CD4-positive, alpha-beta T cell (primary cell): ENCODE measurements around the gene SALL1. TPM values are rescaled to one million over a fixed set of nuclear protein-coding genes. Genes with fewer than 3 reads are reported as not detected.

Experiments
- ATAC-seq: fragments of 200-7000 bp; cut with Tn5 transposase; one replicate; pipeline ENCODE4 v1.10.0; 2022; ENCODE audit warnings: mild to moderate bottlenecking; ENCODE audit not compliant: poor library complexity
- CTCF ChIA-PET: fragments of 350-600 bp; sonication (Branson Sonifier 250); formaldehyde crosslinking; loops from one replicate; lab custom pipeline; 2021; ENCODE audit warnings: antibody characterized with exemption, inconsistent platforms; lab: Charles Lee
- POLR2A ChIA-PET: fragments of 350-600 bp; sonication (Branson Sonifier 250); formaldehyde crosslinking; loops from one replicate; lab custom pipeline; 2021; ENCODE audit warnings: antibody characterized with exemption, inconsistent platforms; lab: Charles Lee
- DNase-seq, 14 experiments: peaks; one replicate each; pipeline ENCODE4 v3.0.0-alpha.2; 2013 to 2020; ENCODE audit warnings: mixed read lengths in 2 of 14
- H3K27ac ChIP-seq, 2 donors: one replicate each; pipeline versions ENCODE4 v1.5.1 to v1.7.0; 2013; ENCODE audit warnings: low read length in 2 of 2, low read depth in 1 of 2, mild to moderate bottlenecking in 1 of 2
- H3K27me3 ChIP-seq, 2 experiments: 1 replicate in 1 of 2; 2 replicates in 1 of 2; pipeline versions ENCODE4 v1.6.1 to v1.7.0; 2013; ENCODE audit warnings: low read length in 2 of 2, control low read depth in 1 of 2, mild to moderate bottlenecking in 1 of 2, moderate library complexity in 1 of 2; ENCODE audit not compliant: insufficient read depth in 2 of 2, control insufficient read depth in 1 of 2
- H3K36me3 ChIP-seq: one replicate; pipeline ENCODE4 v1.6.1; 2013; ENCODE audit warnings: low read length, control low read depth; ENCODE audit not compliant: insufficient read depth
- H3K4me1 ChIP-seq: one replicate; pipeline ENCODE4 v1.6.1; 2013; ENCODE audit warnings: low read length, control low read depth; ENCODE audit not compliant: insufficient read depth
- H3K4me3 ChIP-seq: one replicate; pipeline ENCODE4 v1.5.1; 2013; ENCODE audit warnings: mild to moderate bottlenecking, low read length, moderate library complexity
- H3K9me3 ChIP-seq, 2 experiments: 1 replicate in 1 of 2; 2 replicates in 1 of 2; pipeline versions ENCODE4 v1.6.1 to v1.7.0; 2013; ENCODE audit warnings: low read length in 2 of 2, mild to moderate bottlenecking in 2 of 2, control low read depth in 1 of 2, moderate library complexity in 1 of 2; ENCODE audit not compliant: control insufficient read depth in 1 of 2, insufficient read depth in 1 of 2
- H3K27ac Mint-ChIP-seq: one replicate; pipeline ENCODE4 v1.8.0; 2020; ENCODE audit warnings: mixed read lengths
- H3K27me3 Mint-ChIP-seq: one replicate; pipeline ENCODE4 v1.8.0; 2021; ENCODE audit warnings: mixed read lengths
- H3K36me3 Mint-ChIP-seq: one replicate; pipeline ENCODE4 v1.8.0; 2021; ENCODE audit warnings: low read depth, mixed read lengths
- H3K4me1 Mint-ChIP-seq: one replicate; pipeline ENCODE4 v1.8.0; 2021; ENCODE audit warnings: low read depth, mixed read lengths
- H3K4me3 Mint-ChIP-seq: one replicate; pipeline ENCODE4 v1.8.0; 2020; ENCODE audit warnings: mild to moderate bottlenecking, mixed read lengths
- H3K9me3 Mint-ChIP-seq: one replicate; pipeline ENCODE4 v1.8.0; 2020; ENCODE audit warnings: mixed read lengths
- CTCF ChIP-seq: fragments of 200-600 bp; IDR thresholded peaks from one replicate; pipeline ENCODE4 v1.8.0; 2022; ENCODE audit warnings: antibody characterized with exemption, mild to moderate bottlenecking
- intact Hi-C, 2 experiments: fragments of 100-400 bp; cut with DNase I in 1 of 2; cut with micrococcal nuclease in 1 of 2; formaldehyde crosslinking; loops; one replicate each; pipeline versions ENCODE4 v1.15.1 to v1.9.0; 2023 to 2025; cut with DNase I, micrococcal nuclease
- total RNA-seq, 174 experiments: library from RNA in 2 of 174; stranded (reverse) in 2 of 174; gene quantifications; one replicate each; pipeline ENCODE4 v1.2.3 and lab custom pipeline; 2021 to 2026

Gene SALL1
- total RNA-seq, 2 experiments from 2014 or later, result not detected

GRCh38 chr16:51097729-51098128 is 53.3 kb downstream of the SALL1 start:
- Mint-ChIP-seq H3K36me3 (no peaks in the 10 kb centered on the region), H3K4me3 (no peak overlapping the region), H3K27me3 (no peaks in the 10 kb centered on the region), H3K27ac (no peak overlapping the region), H3K4me1 (no peaks in the 10 kb centered on the region), H3K9me3 (no peaks in the 10 kb centered on the region)
- no peaks in the 10 kb centered on the region for H3K4me1 ChIP-seq
- H3K27ac ChIP-seq, result no peak overlapping the region
- ChIA-PET POLR2A (no interaction called here), CTCF (no interaction called here)
- intact Hi-C loops, result no loop called here
- H3K9me3 ChIP-seq, result peaks cover 0 to 3% of the 10 kb centered on the region in 2 experiments
- no peak overlapping the region for H3K4me3 ChIP-seq
- no peaks in the 10 kb centered on the region for H3K36me3 ChIP-seq
- no peak for DNase-seq
- no peak for ATAC-seq
- no peak for TF ChIP-seq CTCF
- no peaks in the 10 kb centered on the region for H3K27me3 ChIP-seq

GRCh38 chr16:51095890-51096626 is 55.0 kb downstream of the SALL1 start:
- Mint-ChIP-seq H3K4me1 (no peaks in the 10 kb centered on the region), H3K27me3 (no peaks in the 10 kb centered on the region), H3K27ac (no peak overlapping the region), H3K9me3 (no peaks in the 10 kb centered on the region), H3K36me3 (no peaks in the 10 kb centered on the region), H3K4me3 (no peak overlapping the region)
- Histone ChIP-seq H3K9me3 (peaks cover 0 to 3% of the 10 kb centered on the region in 2 experiments), H3K27me3 (no peaks in the 10 kb centered on the region), H3K4me3 (no peak overlapping the region), H3K27ac (no peak overlapping the region), H3K4me1 (no peaks in the 10 kb centered on the region), H3K36me3 (no peaks in the 10 kb centered on the region)
- ATAC-seq, result no peak
- intact Hi-C loops, result no loop called here
- ChIA-PET POLR2A (no interaction called here), CTCF (no interaction called here)
- no peak for TF ChIP-seq CTCF
- no peak for DNase-seq

- Histone ChIP-seq H3K27ac (no peak overlapping the region), H3K27me3 (no peaks in the 10 kb centered on the region), H3K9me3 (peaks cover 0 to 3% of the 10 kb centered on the region in 2 experiments), H3K4me3 (no peak overlapping the region), H3K4me1 (no peaks in the 10 kb centered on the region), H3K36me3 (no peaks in the 10 kb centered on the region)
- no peaks in the 10 kb centered on the region for H3K36me3 Mint-ChIP-seq
- TF ChIP-seq CTCF, result no peak
- ATAC-seq (no peak), DNase-seq (no peak)
- no peaks in the 10 kb centered on the region for H3K4me1 Mint-ChIP-seq
- no peak overlapping the region for H3K4me3 Mint-ChIP-seq
- ChIA-PET POLR2A (no interaction called here), CTCF (no interaction called here)
- H3K9me3 Mint-ChIP-seq, result no peaks in the 10 kb centered on the region
- intact Hi-C loops, result no loop called here
- no peaks in the 10 kb centered on the region for H3K27me3 Mint-ChIP-seq
- H3K27ac Mint-ChIP-seq, result no peak overlapping the region
Measured at GRCh38 chr16:51095084-51095881, 55.8 kb downstream of the SALL1 start.
